ENCODE measurements around the gene ARID4B.

DNA sequence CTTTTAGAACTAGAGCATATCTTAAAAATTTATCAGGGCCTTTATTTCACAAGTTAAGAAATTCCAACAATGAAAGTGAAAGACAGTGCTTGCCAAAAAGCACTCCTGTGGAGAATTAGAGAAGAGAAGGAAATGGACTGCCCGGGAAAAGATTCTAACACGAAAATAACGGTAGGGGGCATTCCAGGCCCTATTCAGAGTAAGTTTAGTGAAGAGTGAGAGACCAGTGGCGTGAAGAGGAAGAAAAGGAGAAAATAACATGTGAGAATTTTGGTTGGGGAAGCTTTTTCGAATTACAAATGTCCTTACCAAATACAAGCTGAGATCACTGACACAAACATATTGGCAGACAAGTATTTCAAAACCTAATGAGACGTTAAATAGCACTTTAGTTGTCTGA is 128.5 kb downstream of the ARID4B start:
- TF ChIP-seq, protein P1, sequence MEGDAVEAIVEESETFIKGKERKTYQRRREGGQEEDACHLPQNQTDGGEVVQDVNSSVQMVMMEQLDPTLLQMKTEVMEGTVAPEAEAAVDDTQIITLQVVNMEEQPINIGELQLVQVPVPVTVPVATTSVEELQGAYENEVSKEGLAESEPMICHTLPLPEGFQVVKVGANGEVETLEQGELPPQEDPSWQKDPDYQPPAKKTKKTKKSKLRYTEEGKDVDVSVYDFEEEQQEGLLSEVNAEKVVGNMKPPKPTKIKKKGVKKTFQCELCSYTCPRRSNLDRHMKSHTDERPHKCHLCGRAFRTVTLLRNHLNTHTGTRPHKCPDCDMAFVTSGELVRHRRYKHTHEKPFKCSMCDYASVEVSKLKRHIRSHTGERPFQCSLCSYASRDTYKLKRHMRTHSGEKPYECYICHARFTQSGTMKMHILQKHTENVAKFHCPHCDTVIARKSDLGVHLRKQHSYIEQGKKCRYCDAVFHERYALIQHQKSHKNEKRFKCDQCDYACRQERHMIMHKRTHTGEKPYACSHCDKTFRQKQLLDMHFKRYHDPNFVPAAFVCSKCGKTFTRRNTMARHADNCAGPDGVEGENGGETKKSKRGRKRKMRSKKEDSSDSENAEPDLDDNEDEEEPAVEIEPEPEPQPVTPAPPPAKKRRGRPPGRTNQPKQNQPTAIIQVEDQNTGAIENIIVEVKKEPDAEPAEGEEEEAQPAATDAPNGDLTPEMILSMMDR (IDR thresholded peaks at IDR 0.05; ENCODE audit: poor library complexity, severe bottlenecking) = peak; percentile 29
- TF ChIP-seq EZH2 (IDR thresholded peaks at IDR 0.05; ENCODE audit: borderline replicate concordance, insufficient read depth, low read length, poor library complexity, severe bottlenecking) = no peak

Data from neural cell (in vitro differentiated cells).